OCI-LY7 (cell line): ENCODE data around the gene ITGAE.

ENCODE experiments used
- CTCF ChIP-seq: fragments of 200-600 bp; sonication (generic); conservative IDR thresholded peaks from 2 replicates; pipeline ENCODE4 v1.5.1; 2014; ENCODE audit warnings: mild to moderate bottlenecking, antibody characterized with exemption, low read length, moderate library complexity, mixed read lengths
- EZH2phosphoT487 ChIP-seq: fragments of 200-600 bp; sonication (generic); IDR thresholded peaks from 2 replicates; pipeline ENCODE4 v1.6.1; 2018; ENCODE audit warnings: low read depth, borderline replicate concordance, mild to moderate bottlenecking, mixed run types, antibody characterized with exemption, low read length, moderate library complexity, mixed read lengths

GRCh38 chr17:3724378-3725077 is 76.5 kb downstream of the ITGAE start:
- no peak for TF ChIP-seq CTCF
- TF ChIP-seq EZH2phosphoT487 = no peak
